NCI-H2171 treated with DMSO at 0.1 percent for 48 hours (cell line): ENCODE results near the gene ZNF133.
A peak's percentile ranks its signal among the peaks of the same experiment; 100 is the strongest.
"Not testable (repeated sequence)": the region's sequence is repeated elsewhere in the genome, so short reads cannot be mapped to it uniquely, and the experiment has no call there.

Experiments
- DNase-seq: peaks from one replicate; lab custom pipeline; 2025; lab: John Stamatoyannopoulos, UW

The ZNF133 gene

DNA sequence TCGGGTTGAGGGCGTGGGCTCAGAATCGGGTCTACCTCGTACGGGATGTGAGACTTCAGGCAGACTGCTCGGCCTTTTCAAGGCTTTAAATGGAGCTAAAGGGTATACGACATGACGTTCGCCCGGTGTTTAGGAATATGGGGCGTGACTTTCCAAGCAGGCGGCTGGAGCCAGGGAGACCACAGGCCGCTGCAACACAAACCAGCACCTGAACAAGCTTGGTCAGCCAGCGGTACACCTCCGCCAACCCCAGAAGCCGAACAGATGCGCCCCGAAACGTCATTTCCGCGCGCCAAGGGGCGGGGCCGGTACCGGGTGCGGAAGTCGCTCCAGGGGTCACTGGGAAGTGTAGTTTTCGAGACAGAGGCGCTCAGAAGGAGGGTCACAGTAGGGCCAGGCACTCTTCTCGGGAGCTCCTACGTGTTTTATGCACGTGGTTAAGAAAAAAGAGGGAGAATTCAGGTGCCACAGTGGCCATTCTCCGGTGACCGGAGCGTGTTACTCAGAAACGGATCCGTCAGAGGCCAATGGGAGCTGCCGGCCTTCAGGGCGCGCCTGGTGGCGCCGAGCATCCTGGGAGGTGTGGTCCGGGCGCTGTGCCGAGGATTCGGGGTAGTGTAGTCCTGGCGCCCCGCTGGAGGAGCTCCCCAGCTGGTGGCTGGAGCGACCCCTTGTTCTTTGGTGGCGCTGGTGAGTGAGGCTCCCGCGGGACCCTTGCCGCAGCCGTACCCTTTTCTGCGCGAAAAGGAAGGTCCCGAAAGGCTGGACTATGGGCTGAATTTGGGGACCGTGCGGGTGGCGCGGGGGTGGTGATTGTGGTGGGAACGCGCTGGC, at the start of gene ZNF133:
TSS of gene ZNF133 (plus strand) at position 613 of the 834 bp plus-strand sequence. CDS start 17,160 bp downstream, outside the sequence.
- DNase-seq: peak; percentile 99

DNA sequence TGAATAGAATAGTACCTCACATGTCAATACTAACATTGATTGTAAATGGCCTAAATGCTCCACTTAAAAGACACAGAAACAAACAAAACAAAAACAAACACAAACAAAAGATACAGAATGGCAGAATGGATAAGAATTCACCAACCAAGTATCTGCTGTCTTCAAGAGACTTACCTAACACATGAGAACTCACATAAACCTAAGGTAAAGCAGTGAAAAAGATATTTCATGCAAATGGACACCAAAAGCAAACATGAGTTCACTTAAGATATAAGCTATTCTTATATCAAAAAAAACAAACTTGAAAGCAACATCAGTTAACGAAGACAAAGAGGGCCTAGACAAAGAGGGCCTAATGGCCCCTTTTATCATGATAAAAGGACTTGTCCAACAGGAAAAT, 47.3 kb upstream of the ZNF133 start:
- no peak for DNase-seq

DNA sequence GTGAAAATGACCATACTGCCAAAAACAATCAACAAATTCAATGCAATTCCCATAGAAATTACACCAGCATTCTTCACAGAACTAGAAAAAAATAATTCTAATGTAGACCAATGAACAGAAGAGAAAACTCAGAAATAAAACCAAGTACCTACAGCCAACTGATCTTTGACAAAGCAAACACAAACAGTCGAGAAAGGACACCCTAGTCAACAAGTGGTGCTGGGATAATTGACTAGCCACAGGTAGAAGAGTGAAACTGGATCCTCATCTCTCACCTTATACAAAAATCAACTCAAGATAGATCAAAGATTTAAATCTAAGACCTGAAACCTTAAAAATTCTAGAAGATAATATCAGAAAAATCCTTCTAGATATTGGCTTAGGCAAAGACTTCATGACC, 44.5 kb upstream of the ZNF133 start:
- DNase-seq: no peak

DNA sequence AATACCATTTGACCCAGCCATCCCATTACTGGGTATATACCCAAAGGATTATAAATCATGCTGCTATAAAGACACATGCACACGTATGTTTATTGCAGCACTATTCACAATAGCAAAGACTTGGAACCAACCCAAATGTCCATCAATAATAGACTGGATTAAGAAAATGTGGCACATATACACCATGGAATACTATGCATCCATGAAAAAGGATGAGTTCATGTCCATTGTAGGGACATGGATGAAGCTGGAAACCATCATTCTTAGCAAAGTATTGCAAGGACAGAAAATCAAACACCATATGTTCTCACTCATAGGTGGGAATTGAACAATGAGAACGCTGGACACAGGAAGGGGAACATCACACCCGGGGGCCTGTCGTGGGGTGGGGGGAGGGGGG, 39.8 kb upstream of the ZNF133 start:
- not testable (repeated sequence) for DNase-seq

DNA sequence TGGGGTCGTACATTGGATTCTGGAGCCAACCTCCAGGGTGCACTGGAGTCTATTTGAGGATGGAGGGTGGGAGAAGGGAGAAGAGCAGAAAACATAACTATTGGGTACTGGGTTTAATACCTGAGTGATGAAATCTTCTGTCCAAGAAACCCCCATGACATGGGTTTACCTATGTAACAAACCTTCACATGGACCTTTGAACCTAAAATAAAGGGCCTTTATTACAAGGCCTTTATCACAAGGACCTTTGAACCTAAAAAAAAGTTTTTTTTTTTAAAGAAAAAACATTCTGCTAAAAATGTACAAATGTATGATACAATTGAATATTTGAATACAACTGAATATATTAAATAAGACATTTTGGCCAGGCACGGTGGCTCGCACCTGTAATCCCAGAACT, 38.1 kb upstream of the ZNF133 start:
- no peak for DNase-seq

DNA sequence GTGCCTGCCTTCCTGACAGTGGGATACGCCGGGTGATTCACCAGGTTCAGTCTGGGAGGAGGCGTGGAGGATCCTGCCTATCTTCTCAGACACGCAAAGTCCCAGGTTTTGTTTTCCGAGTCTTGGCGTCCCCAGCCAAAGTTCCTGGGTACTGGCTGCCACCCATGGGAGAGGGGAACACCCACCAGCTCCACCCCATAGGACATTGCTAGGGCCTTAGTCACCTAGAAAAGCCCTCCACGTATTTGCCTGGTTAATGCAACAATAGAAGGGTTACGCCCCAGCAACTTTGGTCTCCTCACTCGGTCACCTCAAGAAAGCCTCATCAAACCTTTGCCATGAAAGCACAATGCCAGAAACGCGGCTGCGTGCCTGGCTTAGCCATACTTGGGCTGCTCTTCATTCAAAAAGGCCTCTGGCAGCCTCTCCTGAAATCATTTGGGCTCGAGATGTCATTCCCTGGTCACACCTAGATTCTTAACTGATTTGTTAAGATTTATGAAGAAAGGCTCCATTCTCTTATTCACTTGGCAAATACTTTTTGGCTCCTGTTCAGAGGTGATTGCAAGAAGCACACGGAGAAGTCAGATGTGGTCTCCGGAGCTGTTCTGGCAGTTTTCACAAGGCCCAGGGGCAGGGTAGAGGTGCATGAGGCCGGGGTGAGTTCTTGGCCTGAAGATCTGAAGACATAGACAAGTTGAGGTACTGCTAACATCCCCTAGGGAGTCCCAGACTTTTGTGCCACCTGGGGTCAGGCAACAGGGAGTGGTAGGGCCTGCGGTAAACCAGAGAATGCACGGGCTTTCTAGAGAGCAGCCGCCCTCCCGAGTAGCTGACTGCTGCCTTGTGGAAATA, 35.5 kb upstream of the ZNF133 start:
- DNase-seq: no peak

DNA sequence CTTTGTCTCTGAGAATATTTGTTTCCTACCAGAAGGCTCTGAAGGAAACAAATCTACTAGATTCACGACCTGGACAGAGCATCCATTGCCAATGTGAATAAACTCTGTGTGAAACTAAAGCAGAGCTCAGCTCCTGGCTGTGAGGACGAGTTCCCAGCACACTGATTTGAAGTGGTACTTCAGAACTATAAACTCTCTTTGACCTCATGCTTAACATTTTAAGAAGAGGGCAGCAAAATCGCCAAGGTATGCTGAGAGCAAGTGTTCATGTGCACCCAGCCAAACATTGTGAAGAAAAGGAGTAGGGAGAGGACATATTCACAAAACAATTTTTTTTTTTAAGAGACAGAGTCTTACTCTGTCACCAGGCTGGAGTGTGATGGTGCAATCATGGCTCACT, 33.7 kb upstream of the ZNF133 start:
- no peak for DNase-seq

DNA sequence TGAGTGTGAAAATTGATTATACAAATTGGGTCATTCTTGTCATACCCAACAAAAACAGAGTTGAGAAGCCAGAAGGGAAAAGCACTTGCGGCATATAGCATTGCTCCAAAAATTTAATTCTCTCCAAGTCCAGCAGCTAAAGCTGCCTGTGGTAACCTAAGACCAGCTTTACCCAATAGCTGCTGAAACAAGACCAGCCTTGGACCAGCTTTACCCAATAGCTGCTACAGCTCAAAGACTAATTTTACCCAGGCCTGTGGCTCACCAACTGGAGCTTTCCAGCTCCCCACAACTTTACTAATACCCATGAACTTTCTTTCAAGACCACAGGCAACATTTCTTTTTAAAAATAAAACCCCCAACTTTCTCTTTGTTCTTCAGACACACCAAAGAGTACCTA, 32.8 kb upstream of the ZNF133 start:
- DNase-seq: no peak

DNA sequence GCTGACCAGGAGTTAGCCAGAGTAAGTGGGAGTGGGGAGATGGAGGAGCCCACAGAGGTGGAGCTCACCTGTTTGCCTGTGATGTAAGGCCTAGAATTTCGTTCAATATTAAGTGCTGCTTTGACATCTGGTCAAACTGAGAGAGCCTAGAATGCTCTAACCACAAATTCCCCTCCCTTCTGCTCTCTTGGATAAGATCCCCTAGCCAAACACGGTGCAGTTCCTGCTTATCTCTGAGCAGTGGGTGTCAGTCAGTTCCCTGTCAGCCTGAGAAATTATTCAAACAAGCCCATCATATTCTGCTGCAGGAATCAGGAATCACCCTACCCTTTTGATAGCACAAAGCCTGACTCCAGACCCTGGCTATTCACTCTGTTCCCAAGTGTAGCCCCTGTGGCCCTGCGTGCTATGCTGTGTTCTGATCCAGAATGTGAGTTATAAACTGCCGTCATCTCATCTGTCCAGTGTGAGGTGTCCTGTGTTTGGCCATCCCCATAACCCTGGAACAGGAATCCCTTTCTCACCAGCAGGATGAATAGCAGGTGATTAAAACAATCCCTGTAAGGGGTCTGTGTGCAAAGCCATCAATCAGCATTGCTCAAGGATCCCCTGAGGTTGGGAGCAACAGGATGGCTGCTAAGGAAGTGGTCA, 31.8 kb upstream of the ZNF133 start:
- peak; percentile 11 for DNase-seq

DNA sequence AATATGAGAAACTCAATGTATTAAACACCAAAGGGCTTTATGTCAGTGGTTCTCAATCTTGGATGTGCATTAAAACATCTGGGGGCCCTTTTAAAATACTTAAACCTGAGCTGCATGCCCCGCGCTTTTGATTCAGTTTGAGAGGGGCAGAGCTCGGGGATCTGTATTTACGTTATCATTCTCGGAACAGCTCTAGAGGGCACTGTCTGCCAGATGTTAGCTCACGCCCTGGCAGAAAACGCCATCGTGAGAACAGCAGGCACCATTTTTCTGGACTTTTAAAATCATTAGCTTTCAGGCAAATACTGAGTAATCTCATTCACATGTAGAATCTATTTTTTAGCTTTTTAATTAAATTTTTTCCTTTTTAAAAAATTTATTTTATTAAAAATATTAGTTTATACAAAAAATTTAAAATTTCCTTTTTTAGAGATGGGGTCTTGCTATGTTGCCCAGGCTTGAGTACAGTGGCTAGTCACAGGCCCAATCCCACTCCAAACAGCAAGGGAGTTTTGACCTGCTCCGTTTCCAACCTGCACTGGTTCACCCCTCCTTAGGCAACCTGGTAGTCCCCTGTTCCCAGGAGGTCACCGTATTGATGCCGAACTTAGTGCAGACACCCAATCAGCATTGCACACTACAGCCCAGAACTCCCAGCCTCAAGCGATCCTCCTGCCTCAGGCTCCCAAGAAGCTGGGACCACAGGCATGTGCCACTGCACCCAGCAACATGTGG, 30.0 kb upstream of the ZNF133 start:
- DNase-seq: no peak

DNA sequence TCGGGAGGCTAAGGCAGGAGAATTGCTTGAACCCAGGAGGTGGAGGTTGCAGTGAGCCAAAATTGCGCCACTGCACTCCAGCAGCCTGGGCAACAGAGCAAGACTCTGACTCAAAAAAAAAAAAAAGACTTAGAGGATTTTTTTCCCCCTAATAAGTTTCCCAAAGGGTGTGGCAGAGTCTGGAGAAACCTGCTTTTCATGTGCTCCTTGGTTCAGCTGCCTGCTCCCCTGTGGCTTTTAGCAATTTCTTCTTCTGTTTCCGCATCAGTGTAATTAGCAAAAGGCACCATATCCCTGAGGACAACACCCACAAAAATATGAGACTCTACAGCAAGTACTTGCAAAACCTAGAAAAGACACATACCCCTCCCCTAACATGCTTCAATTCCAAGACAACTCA, 28.6 kb upstream of the ZNF133 start:
- DNase-seq: no peak

DNA sequence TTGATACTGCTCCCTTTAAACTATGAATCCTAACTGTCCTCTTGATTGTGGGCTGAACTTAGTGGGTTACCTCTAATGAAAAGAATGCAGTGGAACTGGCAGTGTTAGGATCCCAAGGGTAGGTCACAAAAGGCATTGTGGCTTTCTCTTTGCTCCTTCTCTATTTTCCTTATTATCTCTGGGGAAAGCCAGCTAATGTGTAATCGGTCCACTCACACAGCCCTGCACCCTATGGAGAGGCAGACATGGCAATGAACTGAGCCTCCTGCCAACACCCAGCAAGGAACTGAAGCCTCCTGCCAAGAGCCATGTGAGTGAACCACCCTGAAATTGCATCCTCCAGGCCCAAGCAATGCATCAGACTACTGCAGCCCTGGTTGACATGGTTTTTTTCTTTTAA, 24.6 kb upstream of the ZNF133 start:
- no peak for DNase-seq

DNA sequence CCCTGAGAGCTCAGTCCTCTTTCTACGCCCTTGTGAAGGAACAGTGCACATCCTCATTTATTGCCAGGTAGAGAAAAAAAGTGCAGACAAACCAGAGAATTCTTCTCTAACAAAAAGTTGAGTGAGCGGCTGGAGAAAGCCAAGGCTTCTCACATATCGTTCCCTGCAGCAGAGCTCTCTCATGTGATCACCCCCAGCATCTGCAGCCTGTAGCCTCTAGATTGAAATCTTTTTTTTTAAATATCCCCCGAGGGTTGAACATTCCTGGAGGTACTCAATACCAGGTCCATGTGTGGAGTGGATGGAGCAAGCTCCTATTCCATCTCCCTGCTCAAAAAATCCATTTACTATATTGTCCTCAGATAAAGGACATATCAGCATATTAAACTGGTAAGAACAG, 22.9 kb upstream of the ZNF133 start:
- peak; percentile 27 for DNase-seq

DNA sequence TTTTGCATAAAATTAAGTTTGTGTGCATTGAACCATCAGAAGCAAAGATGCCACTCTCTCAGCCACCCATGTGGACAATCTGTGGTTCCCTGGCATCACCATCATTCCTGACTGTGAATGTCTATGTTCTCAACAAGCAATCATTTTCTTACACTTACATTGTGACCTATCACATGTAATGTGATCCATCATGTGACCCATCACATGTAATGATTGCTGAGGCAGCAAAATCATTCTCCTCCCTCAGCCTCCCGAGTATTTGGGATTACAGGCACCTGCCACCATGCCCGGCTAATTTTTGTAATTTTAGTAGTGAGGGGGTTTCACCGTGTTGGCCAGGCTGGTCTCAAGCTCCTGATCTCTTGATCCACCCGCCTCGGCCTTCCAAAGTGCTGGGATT, 22.0 kb upstream of the ZNF133 start:
- DNase-seq: no peak

DNA sequence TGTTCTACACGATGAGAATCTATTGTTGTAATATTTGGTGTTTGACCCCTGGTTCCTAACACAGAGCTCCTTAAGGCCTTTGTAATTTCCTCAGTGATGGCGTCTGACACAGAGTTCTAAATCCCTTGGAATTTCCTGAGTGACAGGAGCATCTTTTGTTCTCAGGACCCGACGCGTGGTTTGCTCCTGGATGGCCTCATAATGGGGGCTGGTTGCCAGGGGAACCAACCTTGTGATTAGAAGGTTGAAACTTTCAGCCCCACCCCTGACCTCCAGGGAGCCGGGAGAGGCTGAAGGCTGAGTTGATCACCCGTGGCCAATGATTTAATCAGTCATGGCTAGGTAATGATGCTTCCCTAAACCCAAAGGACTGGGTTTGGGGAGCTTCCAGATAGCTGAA, 20.5 kb upstream of the ZNF133 start:
- DNase-seq: no peak

DNA sequence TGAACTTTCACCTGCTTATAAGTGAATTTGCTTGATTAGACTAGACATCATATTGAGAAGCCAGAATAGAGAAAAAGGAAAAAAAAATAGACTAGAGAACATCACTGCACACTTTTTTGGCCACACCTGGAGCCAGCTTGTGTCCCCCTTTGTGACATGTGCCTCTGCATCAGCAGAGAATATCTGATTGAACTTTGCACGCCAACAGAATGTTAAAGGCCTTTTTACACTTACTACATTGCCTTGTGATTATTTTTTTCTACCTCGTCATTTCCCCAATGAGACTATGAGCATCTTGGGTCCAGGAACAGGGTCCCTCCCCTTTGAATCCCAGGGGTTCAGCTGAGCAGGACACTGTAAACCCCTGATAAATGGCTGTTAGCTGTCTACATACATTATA, 17.2 kb upstream of the ZNF133 start:
- DNase-seq: no peak

DNA sequence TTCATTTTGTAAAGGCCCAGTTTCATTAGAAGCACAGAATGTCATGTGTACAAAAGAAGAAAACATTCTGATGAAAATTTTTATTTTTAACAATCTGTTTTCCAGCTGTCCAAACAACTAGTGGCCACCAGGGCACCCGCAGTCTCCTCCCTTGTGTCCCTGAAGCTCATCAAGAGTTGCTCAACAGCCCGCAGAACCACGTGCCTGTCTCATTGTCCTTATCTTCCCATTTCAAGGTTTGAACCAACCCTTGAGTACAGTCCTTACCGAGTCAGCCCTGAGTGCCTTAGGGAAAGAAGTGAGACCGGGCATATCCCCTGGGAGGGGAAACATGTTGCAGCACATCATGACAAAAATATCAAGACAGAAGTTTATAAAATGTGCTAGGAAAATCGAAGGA, 15.9 kb upstream of the ZNF133 start:
- DNase-seq: no peak

DNA sequence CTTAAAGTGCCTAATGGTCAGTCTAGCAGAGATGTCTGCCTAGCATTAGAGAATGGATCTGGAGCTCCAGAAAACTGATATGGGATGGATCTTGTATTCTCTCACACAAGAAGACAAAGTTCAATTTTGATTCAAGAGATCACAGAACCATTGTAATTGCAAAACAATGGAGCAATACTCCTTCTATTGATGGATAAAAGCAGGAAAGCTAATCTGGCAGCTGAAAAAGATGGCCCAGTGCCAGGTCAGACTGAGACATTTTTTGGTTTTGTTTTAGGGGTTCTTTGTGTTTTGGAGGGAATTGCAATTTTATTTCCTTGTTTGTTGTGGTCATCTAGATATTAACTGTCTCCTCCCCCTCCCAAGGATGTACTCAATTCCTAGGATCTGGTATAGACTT, 14.6 kb upstream of the ZNF133 start:
- no peak for DNase-seq

DNA sequence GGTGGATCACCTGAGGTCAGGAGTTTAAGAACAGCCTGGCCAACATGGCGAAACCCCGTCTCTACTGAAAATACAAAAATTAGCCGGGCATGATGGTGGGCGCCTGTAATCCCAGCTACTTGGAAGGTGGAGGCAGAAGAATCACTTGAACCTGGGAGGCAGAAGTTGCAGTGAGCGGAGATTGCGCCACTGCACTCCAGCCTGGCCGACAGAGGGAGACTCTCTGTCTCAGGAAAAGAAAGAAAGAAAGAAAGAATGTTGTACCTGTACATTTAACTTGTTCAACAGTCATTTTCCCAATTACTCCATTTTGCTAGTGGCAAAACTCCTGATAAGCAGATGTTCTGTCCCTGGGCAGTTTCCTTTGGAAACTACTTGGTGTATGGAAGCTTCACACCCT, 12.4 kb upstream of the ZNF133 start:
- not testable (repeated sequence) for DNase-seq

DNA sequence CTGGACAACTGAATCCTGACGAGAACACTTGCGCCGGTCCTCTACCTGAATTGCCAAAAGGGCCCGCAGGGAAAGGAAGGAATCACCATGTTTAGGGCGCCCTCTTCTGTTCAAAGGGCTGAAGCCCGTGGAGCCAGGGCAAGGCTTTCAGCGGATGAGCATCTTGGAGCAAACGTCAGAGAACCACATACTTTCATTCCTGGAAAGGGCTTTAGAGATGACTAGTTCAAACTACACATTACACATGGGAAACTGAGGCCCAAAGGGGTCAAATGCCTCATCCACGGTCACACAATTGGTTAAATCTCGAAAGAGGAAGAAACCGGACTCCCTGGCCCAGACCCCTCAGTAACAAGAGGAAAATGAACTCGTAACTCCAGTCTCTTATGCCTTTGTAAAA, 11.5 kb upstream of the ZNF133 start:
- DNase-seq: peak; percentile 76

DNA sequence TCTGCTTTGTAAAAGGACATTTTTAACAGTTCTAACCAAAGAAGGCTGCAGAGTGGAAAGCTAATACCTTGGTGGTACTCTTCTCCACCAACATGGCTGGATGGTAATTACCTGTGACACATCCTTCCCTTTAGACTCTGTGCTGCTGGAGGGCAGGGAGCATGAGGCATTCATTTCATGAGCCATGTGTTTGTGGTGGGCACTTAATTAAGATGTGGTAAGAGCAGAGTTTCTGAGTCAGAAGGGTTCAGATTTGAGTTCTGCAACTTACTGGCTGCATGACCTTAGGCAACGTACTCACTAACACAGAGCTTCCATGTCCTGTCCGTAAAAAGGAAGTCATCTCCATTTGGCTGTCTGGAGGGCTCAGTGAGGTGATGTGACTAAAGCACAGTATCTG, 9.1 kb upstream of the ZNF133 start:
- DNase-seq: no peak
